SKM-1 (cell line): ENCODE measurements around the gene CABP2.
"Not testable (repeated sequence)": the region's sequence is repeated elsewhere in the genome, so short reads cannot be mapped to it uniquely, and the experiment has no call there.

Experiments used
- DNase-seq: peaks from one replicate; lab custom pipeline; 2025; ENCODE audit not compliant: unreplicated experiment; lab: John Stamatoyannopoulos, UW

CABP2 gene

DNA sequence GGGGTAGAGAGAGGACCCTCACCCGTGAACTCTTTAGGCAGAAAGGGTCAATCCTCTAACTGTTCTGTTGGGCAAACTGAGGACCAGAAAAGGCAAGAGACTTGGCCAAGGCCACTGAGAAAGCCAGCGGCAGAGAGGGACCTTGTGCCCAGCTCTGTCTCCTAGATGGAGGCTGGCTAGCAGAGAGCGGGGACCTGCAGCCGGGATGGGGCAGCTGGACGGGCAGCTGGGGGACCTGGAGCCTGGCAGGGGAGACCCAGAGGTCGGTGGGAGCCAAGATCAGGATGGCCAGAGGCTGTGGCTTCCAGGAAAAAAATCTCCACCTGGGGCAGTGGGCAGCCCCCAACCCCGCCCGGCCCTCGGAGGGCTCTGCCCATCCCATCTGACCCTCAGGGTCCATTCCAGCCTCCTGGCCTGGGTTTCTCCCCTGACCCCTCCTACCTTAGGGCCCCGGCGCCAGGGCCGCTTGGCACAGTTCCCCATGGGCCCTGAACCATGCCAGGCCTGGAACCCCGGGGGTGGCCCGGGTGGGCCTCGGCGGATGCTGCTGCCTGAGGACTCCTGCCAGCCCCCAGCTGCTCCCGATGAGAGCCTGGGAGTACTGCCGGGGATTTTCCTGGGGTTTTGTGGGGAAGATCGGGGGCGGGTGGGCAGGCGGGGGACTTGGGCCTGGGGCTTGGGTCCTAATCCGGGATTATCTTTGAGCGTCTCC, at the start of gene CABP2:
Gene CABP2 (minus strand): TSS at position 603 of the 712 bp plus-strand sequence. CDS start 120 bp downstream, at position 483.
- no peak for DNase-seq

DNA sequence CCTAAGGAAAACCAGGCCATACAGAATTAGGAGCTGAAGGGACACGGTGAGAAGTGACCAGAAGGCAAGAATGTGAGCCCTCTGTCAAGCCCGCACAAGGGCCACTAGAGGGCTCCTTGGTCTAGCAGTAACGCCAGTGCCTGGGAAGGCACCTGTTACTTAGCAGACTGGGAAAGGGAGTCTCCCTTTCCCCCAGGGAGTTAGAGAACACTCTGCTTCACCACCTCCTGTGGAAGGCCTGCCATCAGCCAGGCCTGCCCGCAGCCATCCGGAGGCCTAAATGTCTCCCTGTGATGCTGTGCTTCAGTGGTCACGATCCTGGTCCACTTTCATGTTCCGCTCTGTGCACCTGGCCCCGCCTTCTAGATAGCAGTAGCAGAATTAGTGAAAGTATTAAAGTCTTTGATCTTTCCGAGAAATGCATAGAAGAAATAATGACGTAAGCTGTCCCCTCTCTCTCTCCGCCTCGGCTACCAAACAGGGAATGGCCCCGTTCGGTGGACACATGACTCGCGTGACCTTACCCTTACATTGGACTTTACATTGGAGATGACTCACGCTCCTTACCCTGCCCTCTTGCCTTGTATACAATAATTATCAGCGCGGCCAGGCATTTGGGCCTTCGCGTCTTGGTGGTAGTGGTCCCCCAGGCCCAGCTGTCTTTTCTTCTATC, 49.6 kb upstream of the CABP2 start:
- peak; percentile 39 for DNase-seq

DNA sequence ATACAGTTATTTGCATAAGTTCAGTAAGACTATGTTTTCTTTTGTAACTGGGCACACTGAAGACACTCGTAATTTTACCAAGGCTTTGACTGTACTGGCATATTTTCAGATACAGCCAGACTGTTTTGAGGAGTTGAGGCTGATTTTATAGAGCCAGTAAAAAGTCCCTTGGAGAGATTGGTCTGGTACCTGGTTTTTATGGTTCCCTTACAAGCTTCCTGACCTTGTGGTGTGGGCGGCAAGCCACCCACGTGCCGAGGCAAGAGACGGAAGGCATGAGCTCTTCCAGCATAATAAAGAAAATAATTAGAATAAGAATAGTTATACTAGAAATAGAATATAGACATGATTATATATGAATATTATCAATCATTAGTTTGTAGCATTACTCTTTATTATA, 49.1 kb upstream of the CABP2 start:
- no peak for DNase-seq

DNA sequence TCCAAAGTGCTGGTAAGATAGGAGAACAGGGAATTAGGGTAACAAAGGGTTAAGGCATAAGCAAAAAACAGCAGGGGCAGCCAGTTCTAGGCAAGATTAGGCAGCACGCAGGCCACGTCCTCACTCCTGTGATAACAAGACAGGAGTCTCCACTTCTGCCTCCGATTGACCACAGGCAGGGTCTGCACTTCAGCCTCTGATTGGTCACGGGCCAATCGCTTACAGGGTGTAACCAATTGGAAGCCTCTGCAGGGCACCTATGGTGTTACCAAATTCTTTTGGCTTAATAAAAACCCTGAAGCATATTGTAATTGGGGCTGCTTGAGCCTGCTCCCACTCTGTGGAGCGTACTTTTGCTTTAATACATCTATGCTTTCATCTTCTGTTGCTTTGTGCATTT, 48.2 kb upstream of the CABP2 start:
- no peak for DNase-seq

DNA sequence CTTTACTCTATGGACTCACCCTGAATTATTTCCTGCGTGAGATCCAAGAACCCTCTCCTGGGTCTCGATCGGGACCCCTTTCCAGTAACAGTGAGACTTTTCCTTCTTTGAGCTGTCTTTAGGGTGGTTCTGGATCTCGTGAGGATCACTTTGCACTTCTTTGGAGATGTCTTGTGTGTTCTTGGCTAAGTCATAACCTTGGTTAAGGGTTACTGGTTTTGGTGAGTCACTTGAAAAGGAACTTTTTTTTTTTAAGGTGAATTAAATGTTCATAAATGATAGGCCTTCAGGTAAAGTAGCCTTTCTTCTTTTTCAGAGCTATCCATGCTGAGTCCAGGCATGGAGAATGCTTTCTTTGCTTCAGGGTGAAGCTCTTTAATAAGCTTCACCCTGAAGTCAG, 41.0 kb upstream of the CABP2 start:
- no peak for DNase-seq

DNA sequence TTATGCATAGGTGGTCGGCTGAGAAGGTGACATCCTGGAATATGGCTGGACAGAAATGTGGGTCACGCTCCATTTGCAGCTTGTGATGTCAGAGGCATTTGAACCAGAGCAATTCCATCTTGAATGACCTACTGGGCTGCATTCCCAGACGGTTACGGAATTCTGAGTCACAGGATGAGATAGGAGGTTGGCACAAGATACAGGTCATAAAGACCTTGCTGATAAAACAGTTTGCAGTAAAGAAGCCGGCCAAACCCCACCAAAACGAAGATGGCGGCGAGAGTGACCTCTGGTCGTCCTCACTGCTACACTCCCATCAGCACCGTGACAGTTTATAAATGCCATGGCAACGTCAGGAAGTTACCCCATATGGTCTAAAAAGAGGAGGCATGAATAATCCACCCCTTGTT, 40.5 kb upstream of the CABP2 start:
- not testable (repeated sequence) for DNase-seq

DNA sequence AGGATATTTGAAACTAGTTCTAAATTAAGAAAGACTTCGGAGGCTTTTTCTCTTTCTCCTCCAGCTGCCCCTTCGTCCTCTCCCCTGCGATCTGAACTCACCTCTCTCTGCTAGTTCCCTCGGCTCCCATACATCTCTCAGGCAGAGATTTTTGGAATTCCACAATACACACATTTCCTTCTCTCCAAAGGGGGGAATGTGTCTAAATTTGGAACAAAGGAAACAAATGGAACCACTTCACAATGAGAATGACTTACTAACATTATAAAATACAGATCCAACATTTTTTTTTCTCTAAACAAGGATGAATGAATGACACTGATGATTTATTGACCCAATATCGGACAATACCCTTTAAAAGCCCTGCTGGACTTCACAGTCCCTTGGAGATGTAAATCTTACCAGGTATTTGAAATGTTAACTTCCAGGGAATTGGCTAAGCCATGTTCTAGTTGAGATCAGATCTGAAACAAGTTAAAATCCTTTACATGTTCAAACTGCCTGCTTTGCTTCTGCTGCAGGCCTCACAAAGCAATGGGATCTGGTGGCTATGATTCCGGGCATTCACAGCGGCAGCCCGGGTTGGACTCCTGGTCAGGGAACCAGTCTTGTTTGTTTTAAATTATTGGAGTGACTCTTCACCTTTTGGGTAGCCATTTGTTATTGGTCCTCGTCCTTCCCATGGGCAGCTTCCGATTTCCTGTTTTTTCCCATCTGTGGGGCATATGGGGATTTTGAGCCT, 39.9 kb upstream of the CABP2 start:
- no peak for DNase-seq

DNA sequence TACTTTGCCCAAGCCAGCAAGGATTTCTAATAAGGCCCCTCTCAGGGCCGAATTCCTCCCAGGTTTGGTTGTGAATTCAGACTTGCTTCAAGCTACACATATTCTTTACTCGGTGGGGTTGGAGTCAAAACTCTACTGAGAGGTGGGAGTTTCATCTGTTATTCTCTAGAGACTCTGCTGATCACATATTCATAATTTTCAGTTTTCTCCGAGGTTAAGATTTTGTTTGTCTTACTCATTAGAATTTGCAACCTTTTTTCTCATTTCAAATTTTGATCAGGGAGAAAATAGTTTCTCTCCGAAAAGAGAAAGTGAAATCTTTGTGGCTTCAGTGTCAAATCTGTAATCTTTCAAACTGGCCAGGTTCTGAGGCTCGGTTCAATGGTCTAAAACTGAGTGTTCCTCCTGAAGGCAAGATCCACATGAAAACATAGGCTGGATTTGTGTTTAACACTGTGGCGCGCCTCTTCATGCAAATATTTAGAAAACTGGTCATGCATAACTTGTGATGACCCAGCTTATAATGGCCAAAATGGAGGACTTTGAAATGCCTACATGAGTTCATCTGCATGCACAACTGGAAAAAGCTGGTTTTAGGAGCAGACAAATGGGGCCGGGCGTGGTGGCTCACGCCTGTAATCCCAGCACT, 38.8 kb upstream of the CABP2 start:
- no peak for DNase-seq

DNA sequence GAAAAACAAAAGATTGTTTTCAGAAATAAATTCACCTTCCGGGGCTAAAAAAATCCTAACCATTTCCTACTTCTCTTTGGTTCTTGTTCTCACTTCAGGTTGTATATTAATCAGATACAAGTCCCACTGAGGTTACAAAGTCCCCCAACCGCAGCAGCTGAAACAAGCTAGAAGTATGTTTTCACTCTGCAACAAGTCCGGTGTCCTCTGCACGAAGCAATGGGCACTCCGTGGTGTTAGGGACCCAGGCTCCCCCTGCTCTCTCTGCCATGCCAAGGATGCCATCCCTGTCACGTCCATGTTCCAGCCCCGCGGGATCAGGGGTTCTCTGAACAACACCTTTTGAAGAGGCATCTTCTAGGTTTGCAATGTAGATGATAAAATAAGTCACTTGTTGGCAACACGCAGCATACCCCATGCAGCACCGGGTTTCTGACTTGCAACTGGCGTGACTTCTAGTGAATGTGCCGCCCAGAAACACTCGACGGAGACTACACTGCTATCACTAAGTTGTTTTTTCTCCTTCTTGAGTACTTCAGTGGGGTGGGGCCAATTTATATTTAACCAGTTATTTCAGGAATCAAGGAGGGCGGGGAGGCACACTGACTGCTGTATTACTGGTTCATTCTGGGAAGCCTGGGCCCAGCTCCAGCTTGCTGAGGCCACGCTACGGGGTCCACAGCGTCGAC, 35.0 kb upstream of the CABP2 start:
- DNase-seq: no peak

DNA sequence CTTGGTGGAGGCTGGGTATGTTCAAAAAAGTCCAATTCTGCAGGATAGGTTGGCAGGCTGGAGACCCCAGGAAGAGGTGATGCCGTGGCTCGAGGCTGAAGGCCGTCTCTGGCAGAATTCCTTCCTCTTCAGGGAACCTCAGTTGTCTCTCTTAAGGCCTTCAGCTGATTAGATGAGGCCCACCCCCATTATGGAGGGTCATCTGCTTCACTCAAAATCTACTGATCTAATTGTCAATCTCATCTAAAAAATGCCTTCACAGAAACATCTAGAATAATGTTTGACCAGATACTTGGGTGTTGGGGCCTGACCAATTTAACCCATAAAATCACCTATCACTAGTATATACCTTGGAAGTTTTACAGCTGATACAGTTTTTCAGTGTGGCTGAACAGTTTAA, 33.0 kb upstream of the CABP2 start:
- DNase-seq: no peak

DNA sequence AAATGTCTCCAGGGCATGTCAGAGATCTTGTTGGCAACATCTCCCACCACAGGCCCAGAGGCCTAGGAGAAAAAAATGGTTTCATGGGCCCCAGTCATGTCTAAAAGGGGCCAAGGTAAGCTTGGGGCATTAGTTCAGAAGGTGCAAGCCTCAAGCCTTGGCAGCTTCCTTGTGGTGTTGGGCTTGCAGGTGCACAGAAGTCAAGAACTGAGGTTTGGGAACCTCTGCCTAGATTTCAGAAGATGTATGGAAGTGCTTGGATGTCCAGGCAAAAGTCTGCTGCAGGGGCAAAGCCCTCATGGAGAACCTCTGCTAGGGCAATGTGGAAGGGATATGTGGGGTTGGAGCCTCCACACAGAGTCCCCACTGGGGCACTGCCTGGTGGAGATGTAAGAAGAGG, 28.5 kb upstream of the CABP2 start:
- DNase-seq: not testable (repeated sequence)

DNA sequence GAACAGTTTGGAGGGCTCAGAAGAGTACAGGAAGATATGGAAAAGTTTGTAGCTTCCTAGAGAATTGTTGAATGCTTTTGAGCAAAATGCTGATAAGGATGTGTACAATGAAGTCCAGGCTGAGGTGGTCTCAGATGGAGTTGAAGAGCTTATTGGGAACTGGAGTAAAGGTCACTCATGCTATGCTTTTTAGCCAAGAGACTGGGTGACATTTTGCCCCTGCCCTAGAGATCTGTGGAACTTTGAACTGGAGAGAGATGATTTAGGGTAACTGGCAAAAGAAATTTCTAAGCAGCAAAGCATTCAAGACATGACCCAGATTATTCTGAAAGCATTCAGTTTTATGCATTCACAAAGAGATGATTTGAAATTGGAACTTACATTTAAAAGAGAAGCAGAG, 27.9 kb upstream of the CABP2 start:
- no peak for DNase-seq

DNA sequence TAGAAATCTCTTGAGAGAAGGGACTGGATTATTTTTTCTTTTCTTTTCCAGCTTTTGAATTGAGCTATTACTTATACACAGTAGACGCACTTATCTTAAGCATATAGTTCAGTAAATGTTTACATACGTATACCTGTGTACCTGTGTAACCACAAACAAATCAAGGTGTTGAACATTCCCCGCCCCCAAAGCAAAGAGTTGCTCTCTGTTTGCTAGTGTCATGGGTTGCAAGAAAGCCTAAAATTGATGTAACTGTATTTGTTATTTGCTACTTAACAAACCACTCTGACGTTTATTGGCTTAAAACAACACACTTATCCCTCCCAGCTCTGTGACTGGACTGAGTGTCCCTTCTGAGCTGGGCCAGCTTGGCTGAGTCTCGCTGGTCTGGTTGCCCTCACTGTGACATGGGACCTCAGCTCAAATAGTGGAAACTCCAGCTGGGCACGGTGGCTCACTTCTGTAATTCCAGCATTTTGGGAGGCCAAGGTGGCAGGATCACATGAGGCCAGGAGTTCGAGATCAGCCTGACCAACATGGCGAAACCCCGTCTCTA, 25.4 kb upstream of the CABP2 start:
- DNase-seq: no peak

DNA sequence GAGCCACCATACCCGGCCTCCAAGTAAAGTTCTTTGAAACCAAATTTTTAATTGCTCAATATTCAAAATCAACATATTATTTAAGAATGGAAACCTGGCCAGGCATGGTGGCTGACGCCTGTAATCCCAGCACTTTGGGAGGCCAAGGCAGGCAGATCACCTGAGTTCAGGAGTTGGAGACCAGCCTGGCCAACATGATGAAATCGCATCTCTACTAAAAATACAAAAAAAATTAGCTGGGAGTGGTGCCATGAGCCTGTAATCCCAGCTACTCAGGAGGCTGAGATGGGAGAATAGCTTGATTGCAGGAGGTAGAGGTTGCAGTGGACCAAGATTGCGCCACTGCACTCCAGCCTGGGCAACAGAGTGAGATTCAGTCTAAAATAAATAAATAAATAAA, 24.9 kb upstream of the CABP2 start:
- DNase-seq: not testable (repeated sequence)

DNA sequence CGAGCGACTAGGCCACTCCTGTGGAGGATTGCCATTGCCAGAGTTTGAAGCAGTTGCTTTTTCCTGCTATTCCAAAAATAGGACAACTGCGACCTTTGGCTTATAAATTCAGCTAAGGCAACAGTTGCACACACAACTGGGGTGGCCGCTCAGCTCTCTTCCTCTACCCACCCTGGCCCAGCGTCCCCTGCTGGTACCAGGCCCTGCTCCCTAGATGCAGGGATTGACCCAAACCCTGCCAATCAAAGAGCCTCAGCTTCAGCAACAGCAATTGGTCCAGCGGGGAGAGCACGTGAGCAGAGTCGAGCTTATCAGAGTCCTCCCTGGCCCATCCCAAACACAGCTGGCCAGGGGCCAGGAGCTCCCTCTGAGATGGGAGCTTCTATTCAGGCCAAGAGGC, 22.0 kb upstream of the CABP2 start:
- no peak for DNase-seq

DNA sequence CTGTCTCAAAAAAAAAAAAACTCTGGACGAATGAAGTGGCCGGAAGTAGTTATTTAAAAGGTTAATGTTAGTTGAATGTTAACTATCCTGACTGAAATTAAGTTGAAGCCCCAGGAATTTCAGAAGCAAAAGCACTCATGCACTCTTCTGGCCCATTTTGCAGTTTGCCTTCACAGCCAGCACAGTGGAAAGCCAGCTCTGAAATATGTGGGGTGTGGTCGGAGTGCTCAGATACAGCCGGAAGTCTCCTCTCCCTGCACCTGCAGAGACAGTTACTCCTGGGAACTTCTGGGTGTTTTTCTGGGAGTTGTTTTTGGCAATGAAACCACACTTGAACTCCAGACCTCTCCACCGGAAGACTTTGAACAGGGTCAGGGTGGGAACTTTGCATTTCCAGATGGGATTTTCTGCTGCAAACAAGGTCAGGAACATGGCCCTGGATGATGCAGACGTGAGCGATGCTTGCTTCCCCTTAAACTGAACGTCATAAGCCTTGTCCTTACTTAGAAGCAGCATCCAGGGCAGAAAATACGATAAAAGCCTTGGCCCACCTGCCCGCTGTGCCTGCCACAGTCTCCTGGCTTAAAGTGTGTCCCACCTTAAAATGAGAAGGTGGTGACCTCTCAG, 21.5 kb upstream of the CABP2 start:
- DNase-seq: no peak

DNA sequence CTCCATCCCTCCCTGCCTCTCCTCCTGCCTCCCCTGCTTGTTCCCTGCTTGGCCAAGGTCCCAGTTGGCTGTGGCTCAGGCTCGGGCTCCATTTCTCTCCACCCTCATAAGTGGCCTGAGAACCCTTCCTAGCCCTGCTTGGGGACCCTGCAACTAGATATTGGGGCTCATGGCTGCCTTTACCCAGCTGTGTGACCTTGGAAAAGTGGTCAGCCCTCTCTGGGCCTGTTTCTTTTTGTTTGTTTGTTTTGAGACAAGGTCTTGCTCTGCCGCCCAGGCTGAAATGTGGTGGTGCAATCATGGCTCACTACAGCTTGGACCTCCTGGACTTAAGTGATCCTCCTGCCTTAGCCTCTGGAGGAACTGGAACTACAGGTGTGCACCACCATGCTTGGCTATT, 20.3 kb upstream of the CABP2 start:
- no peak for DNase-seq

DNA sequence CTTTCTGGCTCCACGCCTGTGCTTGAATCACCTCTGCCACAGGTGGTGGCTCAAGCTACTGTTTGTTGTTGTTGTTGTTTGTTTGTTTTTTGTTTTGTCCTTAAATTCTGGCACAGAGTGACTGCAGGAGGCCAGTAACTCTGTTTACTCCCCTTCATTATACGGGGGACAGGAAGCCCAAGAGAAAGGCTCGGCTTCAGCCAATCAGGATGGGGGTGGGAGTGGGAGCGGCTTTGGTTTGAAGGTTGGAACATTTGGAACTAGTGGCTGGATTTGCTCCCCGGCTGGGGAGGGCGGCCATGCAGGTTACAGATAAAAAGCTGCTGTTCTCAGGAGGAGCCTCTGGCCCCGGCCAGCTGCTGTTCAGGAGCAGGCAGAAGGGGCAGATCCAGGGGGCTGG, 19.7 kb upstream of the CABP2 start:
- no peak for DNase-seq

DNA sequence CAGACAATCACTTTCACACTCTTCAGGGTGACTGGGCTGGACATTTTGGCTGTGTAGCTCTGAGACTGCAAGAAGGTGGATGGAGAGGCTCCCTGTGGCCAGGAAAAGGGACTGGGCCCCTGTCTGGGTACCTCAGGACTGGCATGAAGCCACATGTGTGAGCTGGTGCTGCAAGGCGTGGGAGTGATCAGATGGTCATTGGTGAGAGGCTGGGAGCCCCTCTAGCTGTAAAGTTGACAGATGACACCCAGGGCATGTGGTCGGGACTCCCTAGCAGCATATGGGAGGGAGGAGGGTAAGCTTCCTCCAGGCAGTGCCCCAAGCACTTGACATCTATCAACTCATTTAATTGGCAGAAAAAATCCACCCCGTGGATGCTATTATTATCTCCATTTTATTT, 18.9 kb upstream of the CABP2 start:
- DNase-seq: no peak

DNA sequence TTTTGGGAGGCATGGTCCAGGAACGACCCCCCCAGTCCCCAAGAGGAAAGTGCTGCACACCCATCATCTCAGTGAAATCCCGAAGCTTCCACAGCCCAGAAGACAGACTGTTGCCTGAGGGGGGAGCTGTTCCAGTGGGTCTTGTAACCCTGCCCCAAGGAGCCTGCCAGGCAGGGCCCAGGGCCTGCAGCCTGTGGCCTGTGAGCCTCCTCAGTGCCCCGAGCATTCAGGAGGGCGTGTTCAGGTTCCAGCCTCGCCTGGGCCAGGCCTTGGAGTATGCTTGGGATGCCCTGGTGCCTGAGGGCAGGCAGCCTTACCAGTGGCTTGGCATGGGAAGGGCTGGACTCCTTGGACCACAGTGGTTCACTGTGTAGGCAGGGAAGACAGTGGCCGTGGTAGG, 18.0 kb upstream of the CABP2 start:
- DNase-seq: no peak
